GM12872 (cell line): ENCODE data around the gene NFAM1.

Experiments
- TF ChIP-seq, protein P1 (sequence below): IDR thresholded peaks from 3 replicates; pipeline ENCODE4 v1.5.1; 2011; ENCODE audit warnings: low read depth, mild to moderate bottlenecking, low read length, moderate library complexity; ENCODE audit not compliant: insufficient read depth

NFAM1 gene

DNA sequence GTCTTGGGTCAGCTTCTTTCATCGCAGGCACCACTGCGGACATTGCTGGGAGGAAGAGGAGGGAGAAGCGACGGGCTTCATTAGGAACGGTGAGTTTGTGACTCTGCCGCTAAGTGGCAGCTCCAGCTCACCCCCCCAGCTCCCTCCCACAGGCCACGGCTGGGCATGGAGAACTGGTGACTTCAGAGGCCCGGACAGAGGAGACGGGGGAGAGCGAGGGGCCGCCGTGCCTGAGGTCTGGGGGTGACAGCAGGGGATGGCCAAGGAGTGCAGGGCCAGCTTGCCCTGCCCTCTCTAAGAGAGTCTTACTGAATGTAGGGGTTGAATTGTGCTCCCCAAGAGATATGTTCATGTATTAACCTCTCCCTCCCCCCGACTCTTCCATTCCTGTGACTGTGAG is 13.9 kb upstream of the NFAM1 start:
- TF ChIP-seq, protein P1, sequence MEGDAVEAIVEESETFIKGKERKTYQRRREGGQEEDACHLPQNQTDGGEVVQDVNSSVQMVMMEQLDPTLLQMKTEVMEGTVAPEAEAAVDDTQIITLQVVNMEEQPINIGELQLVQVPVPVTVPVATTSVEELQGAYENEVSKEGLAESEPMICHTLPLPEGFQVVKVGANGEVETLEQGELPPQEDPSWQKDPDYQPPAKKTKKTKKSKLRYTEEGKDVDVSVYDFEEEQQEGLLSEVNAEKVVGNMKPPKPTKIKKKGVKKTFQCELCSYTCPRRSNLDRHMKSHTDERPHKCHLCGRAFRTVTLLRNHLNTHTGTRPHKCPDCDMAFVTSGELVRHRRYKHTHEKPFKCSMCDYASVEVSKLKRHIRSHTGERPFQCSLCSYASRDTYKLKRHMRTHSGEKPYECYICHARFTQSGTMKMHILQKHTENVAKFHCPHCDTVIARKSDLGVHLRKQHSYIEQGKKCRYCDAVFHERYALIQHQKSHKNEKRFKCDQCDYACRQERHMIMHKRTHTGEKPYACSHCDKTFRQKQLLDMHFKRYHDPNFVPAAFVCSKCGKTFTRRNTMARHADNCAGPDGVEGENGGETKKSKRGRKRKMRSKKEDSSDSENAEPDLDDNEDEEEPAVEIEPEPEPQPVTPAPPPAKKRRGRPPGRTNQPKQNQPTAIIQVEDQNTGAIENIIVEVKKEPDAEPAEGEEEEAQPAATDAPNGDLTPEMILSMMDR, result no peak

DNA sequence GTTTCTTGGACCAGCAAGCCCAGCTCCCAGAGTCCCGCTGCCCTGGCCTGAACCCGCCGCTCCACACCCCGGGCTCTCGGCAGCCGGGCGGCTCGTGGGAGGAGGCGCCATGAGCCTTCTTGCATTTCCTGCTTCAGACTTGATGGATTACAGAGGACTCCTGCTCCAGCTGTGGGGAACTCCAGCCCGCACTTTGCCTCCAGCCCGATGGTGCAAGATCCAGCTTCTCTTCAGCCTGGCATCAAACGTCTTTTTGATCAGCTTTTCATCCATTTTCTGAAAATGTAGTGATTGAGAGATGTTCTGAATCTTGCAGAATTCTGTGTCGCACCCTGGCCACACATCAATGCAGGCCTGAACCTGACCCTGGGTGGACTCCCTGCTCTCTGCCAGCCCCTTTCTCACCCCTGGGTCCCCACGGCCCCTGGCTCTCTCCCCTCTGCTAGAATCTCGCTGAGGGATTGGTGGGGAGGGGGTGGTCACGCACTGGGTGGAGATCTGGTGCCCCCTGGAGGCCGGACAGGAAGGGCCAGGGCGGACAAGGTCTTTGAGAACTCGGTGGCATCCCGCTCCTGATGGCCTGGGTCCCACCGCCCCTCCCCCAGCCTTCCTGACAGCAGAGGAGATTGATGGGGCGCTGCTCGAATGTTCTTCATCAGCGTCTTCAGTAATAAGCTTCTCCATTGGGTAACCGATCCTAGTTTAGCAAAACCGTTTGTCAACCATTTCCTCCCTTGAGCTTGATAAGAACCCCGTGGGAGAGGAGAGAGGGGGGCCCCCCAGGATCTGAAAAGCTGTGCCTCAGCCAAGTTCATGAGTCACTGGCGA is 12.1 kb upstream of the NFAM1 start:
- TF ChIP-seq, protein P1, result peak; percentile 74

DNA sequence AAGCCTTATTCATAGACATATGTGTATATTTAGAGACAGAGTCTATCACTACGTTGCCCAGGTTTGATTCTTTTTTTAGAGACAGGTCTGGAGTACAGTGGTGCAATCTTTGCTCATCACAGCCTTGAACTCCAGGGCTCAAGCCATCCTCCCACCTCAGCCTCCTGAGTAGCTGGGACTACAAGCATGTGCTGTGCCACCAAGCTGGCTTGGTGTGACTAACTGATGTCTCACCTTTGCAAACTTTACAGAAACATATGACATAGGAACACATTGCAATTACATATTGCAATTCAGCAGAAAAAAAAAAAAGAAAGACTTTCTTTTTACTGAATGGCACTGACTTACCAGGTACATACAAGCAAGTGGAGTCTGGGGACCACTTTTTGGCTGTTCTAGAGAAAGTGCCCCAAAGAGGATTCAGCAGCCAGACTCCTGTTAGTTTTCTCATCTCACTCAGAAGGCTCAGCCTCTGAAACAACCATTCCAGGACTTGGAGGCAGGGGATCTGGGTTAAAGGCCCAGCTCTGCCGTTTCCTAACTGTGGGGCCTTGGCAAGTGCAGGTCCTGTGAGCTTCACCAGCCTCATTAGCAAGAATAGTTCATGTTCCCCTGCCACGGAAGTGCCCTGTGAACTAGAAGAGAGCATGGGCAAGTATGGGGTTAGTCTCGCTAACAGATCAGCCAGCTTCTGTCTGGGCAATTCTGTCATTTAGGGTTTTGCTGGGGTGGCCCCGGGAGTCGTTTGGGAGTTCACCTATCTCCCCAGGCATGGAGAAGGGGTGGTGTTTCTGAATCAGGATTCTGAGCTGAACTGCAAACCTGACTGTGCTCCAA is 11.3 kb upstream of the NFAM1 start:
- TF ChIP-seq, protein P1, result no peak

DNA sequence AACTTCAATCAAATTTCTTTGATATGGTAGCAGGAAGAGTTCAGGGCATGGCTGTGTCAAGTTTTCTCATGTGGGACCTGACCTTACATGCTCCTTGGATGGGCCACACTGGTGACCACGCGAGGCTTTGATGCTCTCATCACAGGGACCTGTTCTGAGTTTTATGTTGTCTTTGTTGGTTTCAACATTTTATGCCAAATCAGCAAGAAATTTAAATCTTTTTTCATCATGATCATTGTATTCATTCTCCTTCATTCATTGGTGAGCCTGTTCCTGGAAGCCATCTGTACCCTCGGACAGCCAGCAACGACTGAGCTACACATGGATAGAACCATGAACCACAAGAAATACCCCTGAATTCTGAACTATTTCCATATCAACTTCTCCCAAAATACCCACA is 10.5 kb upstream of the NFAM1 start:
- TF ChIP-seq, protein P1, result no peak

DNA sequence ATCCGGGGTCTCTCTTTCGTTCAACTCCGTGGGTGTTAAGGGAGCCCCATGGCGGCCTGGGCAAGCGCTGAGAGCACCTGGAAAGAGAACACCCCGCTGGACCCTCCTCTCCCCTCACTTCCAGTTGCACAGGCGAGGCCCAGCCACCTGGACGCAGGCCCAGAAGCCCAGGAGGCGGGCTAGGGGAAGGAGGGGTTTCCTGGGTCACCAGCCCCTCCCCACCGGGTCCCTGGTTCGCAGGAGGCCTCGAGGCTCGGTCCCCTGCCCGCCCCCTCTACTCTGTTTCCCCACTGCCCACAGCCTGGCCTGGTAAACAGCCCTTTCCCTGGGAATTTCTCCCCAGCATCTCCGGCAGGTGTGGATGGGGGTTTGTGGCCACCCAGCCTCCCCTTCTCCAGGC is 8.5 kb upstream of the NFAM1 start:
- TF ChIP-seq, protein P1, result no peak

DNA sequence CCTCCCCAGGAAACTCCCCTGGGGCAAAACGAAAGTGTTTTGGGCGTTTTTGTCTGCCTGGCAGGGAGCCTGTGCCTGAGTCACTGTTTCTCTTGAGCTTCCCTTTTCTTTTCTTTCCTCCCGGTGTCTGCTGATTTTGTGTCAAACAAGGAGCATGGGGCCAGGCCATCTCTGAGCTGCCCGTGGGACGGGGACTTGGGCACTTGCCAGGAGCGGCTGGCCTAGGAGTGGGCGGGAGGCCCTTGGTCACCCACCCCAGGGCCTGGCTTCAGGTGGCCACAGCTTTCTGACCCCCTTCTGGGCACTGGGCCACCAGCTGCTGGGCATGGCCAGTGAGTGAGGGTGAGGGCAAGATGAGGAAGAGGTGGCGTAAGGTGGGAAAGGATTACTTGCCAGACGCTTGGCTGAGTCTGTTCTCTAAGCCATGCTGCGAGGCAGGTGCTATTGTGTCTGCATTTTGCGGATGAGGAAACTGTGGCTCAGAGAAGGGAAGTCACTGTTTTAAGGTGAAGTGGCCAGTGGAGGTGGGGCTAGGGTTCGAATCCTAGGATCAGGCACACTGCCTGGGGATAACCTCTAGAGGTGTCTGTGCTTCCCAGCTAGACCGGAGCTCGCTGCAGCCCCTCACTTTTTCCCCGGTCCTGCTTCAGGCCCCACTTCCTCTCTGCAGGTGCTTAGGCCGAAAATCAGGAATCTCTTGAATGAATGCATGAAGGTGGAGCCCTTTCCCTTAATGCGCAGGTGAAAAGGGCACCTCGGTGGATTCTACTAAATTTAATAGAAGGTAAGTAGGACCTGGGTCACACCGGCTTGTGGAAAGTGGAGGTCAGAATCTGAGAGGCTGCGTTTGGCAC is 7.8 kb upstream of the NFAM1 start:
- TF ChIP-seq, protein P1, result no peak
